OCI-LY1 (cell line): ENCODE measurements around the gene ATP8B3.

Experiments used
- CTCF ChIP-seq: fragments of 200-600 bp; sonication (generic), shearing (Covaris generic); IDR thresholded peaks from 2 replicates; pipeline ENCODE4 v1.5.1; 2017; ENCODE audit warnings: mild to moderate bottlenecking, antibody characterized with exemption, low read length, moderate library complexity, mixed read lengths
- EZH2 ChIP-seq: fragments of 200-600 bp; sonication (generic), shearing (Covaris generic); IDR thresholded peaks from 2 replicates; pipeline ENCODE4 v1.8.0; 2017; ENCODE audit warnings: borderline replicate concordance, mixed run types, mild to moderate bottlenecking, antibody characterized with exemption, low read length, moderate library complexity, mixed read lengths

- TF ChIP-seq CTCF, result no peak
- TF ChIP-seq EZH2, result no peak
Observed at GRCh38 chr19:1841209-1841924, 29.3 kb upstream of the ATP8B3 start.
